Fibroblast of skin of right quadriceps (primary cell): ENCODE measurements around the gene ISOC1.

Experiments
- DNase-seq: peaks from one replicate; pipeline ENCODE4 v3.0.0-alpha.2; 2013

The ISOC1 gene

GRCh38 chr5:129096382-129096991, 1.9 kb downstream of the ISOC1 start:
- no peak for DNase-seq

GRCh38 chr5:129097498-129098296, 3.1 kb downstream of the ISOC1 start:
- no peak for DNase-seq

GRCh38 chr5:129098488-129099183, 4.1 kb downstream of the ISOC1 start:
- DNase-seq, result no peak

- no peak for DNase-seq
Observed at GRCh38 chr5:129099184-129099569, 4.6 kb downstream of the ISOC1 start.

GRCh38 chr5:129101794-129102193, 7.2 kb downstream of the ISOC1 start:
- no peak for DNase-seq

DNA sequence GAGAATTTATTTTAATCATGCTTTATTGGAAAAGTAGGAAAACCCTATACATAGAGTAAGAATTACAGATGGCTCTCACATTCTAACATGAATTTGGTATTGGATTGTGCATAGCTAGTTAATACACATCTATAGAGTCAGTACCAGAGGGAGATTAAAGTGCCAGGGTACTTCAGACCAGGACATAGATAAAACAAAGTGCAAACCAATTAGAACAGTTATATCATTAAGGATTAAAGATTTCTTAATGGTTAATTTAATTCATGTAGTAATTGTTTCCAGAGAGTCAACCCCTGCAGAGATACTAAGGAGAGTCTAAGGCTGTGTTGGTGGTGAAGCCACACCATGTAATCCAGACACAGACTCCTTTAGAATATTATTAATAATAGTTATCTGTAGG, 8.8 kb downstream of the ISOC1 start:
- no peak for DNase-seq

- no peak for DNase-seq
Observed at GRCh38 chr5:129104915-129105455, 10.4 kb downstream of the ISOC1 start.

DNA sequence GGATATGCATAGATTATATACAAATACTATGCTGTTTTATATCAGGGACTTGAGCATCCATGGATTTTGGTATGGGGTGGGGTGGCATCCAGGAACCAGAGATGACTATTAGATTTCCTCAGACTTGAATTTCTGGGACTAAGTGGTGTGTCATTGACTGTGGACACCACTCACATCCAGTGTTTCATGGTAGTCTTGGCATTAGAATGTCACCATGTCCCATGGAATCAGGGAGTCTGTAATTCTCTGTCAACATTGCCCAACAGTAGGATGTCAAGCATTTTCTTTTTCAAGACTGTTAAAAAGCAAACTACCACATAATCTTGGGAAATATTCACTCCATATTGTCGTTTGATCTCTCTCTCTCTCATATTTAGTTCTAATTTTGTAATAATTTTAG, 13.1 kb downstream of the ISOC1 start:
- no peak for DNase-seq

DNA sequence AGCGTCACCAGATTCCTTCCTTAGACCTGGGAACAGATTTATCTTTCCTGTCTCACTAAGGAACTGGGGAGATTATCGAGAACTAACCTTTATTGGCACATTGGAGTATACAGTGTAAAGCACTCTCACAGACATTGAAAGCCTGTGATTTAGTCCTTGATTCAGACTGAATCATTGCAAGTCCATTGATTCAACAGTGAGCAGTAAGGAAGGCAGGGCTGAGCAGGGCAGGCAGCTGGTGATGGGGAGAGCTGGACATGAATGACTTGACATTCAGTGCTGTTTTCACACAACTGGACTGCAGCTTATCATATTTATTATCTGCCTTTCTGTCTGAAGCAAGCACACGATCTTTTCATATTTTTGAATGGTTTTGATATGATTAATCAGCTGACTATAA, 16.2 kb downstream of the ISOC1 start:
- no peak for DNase-seq

DNA sequence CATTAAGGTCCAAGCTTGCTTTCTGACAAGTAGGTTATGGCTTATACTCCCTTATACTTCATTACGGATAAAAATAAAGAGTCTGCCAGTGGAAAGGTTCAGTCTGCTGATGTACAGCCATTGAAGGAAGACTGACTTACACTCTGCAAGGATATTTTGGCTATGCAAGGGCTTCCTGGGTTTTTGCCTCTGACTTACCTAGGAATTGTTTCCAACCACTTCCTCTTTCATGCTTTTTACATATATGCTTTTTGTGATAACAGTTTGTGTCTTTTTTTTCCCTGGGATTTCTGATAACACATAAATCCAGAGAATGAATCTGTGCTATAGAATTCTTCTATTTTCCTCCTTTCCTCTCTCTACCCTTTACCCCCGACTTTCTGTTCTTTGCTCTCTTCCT, 16.8 kb downstream of the ISOC1 start:
- DNase-seq, result no peak

GRCh38 chr5:129112295-129112694, 17.7 kb downstream of the ISOC1 start:
- DNase-seq, result no peak

- no peak for DNase-seq
Observed at GRCh38 chr5:129113867-129114266, 19.3 kb downstream of the ISOC1 start.

DNA sequence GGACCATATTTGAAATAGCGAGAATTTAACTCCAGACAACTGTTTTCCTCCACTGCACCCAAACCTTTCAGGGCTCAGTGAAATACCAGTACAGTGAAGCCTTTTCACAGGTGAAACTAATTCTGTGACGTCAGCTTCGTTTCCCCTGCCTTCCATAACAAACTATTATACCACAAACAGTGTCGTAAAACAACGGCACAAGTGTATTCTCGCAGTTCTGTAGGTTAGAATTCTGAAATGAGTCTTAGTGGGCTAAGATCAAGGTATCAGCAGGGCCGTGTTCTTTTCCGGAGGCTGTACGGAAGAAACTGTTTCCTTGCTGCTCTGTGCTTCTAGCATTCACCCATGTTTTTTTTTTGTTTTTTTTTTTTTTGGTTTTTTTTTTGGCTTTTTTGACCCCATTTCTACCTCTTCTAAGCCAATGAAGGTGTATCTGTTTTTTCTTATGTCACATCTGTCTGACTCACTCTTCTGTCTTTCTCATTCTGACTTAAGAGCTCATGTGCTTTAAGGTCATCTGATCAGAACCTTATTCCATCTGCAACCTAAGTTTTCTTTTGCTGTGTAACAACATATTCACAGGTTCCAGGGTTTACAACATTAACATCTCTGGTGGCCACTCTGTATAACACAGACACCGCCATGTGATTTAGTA, 20.1 kb downstream of the ISOC1 start:
- no peak for DNase-seq

DNA sequence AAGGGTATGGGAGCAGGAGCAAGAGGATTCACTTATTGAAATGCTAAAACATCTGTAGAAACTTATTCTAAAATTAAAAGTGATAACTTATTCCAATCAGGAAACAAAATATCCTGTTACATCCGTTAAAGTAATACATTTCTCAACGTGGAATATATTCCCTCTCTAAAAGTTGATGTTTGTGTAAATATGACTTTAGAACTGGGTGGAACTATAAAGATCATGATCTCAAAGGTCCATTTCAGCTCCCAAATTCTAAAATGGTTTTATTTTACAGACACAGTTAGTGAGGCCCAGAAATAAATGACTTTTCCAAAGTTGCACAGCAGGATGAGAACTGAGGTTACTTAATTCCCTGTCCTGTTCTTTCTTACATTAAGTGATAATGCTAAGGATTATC, 21.1 kb downstream of the ISOC1 start:
- DNase-seq, result no peak

DNA sequence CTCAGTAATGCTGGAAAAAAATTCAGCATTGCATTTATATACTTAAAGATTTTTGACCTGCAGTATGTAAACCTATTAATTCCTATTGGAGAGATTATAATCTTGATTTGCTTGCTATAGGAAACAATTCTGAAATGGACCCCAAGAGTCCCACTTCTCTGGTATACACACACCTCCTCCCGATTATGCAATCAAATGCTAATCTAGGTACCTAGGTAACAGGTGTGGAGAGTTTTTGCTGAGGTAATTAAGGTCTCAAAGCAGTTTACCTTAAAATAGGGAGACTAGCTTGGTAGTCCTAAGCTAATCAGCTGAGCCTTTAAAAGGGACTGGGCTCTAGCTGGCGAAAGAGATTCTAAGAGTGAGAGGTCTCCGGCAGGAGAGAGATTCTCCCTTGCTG, 22.2 kb downstream of the ISOC1 start:
- DNase-seq, result no peak

DNA sequence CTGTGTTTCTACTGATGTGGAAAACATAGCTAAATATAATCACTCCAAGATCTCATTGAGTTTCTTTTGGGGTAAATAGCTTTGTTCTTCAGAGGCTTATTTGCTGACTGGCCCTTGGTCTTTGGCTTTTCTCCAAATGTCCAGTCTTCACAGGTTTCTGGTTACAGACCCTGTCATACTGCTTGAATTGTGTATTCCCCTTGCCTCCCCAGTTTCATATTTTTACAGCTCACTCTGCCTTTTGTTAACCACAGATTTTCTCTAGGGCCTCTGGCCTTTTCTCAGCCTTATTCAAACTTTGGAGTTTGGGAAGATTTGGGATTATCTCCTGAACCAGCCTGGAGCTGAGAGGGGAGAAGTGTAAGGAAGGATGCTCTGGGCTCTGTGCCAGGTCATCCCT, 23.9 kb downstream of the ISOC1 start:
- DNase-seq, result no peak

DNA sequence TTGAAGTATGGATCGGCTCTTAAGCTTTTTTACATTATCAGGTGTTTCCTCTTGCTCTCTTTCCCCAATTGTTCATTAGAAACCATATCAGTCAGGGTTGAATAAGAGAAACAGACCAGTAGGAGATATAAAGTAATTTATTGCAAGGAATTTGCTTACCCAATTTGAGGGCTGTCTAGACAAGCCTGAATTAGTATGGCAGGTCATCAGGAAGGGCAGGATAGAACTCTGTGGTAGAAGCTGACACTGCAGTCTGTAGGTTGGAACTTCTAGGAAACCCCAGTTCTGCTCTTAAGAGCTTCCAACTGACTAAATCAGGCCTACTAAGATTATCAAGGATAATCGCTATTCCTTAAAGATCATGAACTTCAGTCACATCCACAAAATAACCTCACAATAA, 24.3 kb downstream of the ISOC1 start:
- DNase-seq, result no peak

DNA sequence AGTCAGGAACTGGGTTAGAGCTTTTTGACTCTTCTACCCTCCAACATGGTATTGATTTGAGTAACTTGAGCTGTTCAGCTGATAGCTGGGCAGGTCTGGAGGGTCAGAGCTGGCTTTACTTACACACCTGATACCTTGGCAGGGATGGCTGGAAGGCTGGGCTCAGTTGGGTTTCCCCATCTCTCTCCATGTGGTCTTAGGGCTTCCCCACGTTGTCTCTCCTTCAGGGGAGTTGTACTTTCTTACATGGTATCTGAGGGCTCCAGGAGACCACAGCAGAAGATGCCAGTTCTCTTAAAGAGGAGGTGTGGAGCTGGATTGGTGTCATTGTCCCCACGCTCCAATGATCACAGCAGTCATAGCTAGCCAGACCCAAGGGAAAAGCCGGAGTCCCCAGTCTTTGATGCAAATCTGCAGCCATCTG, 25.6 kb downstream of the ISOC1 start:
- no peak for DNase-seq

DNA sequence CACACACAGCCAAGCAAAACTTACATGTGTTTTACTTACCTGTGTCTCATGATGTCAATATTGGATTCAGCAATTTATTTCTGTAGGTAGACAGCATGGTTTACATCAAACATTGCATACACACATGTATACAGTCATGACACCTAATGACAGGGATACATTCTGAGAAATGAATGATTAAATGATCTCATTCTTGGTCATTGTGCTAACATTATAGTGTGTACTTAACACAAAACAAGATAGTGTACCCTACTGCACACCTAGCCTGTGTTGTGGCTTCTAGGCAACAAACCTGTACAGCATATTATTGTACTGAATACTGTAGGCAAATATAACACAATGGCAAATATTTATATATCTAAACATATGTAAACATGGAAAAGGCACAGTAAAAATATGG, 28.0 kb downstream of the ISOC1 start:
- no peak for DNase-seq

DNA sequence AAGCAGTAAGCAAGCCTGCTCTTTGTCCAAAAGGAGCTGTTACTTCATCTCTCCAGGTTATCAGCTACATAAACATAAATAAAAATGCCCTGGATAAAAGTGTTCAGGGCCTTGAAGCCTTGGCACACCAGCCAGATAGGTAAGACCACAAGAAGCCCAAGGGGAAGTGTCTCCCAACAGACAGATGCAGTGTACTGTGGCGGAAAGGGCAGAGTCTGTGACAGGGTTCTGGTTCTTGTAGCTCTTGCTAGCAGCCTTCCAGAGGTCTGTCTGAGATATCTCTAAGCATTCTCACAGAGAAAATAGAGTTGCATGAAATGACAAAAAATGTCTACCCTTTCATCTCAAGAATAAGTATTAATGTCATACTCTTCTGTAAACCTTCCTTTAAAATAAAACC, 30.1 kb downstream of the ISOC1 start:
- DNase-seq, result no peak

- DNase-seq, result no peak
Observed at GRCh38 chr5:129125819-129126218, 31.3 kb downstream of the ISOC1 start.

- no peak for DNase-seq
Observed at GRCh38 chr5:129133553-129133952, 39.0 kb downstream of the ISOC1 start.

DNA sequence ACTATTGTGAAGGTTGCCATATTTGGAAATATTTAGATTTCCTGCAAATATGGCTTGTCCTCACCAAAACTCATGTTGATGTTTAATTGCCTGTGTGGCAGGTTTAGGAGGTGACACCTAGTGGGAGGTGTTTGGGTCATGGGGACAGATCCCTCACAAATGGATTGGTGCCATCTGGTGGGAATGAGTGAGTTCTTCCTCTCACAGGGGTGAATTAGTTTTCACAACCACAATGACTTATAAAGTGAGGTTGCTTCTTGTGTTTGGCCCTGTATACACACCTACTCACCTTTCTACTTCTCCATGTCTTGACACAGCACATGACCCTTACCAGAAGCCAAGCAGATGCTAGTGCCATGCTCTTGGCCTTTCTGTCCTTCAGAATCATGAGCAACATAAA, 41.1 kb downstream of the ISOC1 start:
- DNase-seq, result no peak
